ENCODE results near the gene HAUS7. TPM values are rescaled to one million over a fixed set of nuclear protein-coding genes. Genes with fewer than 3 reads are reported as not detected.

The HAUS7 gene
- total RNA-seq, 1 experiment from 2014 or later: 59.9 TPM

DNA sequence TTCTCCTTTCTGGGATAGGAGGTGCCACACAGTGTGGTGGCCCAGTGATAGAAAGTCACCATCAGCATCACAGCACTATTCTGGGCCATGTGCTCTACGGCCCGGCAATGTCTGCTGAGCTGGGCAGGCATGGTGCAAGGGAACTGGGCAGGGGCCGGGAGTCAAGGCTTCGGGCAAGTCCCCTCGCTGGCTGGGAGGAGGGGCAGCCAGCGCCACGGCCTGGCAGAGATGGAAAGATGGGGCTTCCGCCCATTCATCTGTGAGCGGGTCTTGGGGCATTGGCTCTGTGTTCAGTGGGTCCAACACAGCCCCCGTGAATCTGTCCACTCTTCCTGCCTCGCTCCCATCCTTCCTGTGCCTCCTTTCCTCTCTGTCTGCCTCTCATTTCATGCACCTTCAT, 40.0 kb upstream of the HAUS7 start:
- CTCF ChIA-PET: no interaction called here
- no peak overlapping the region for H3K4me3 ChIP-seq (ENCODE audit: low read depth in 2 of 2, low read length in 2 of 2)

DNA sequence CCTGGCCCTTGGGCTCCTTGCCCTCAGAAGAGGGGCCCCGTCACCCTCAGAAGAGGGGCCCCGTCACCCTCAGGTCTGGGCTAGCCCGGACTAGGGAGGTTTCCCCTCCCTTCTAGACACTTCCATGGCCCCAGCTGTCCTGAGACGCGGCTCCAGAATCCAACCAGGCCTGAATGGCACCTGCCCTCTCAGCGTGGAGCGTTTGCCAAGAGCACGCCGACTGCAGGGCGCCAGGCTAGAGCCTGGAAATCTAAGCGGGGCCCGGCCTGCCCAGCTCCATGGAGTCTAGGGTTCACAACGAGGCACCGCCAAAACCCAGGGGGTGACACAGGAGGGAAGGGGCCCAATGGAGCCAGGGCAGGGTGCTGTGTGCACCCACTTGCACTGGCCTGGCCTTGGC, 39.2 kb upstream of the HAUS7 start:
- Histone ChIP-seq H3K27me3 (ENCODE audit: control insufficient read depth, insufficient read depth, low read length) (no peaks in the 10 kb centered on the region), H3K4me1 (ENCODE audit: control insufficient read depth, insufficient read depth, low read length) (no peaks in the 10 kb centered on the region), H3K36me3 (ENCODE audit: control insufficient read depth, insufficient read depth, low read length) (no peaks in the 10 kb centered on the region), H3K9me3 (ENCODE audit: control insufficient read depth, insufficient read depth, low read depth, low read length) (no peaks in the 10 kb centered on the region), H3K4me3 (ENCODE audit: low read depth in 2 of 2, low read length in 2 of 2) (no peak overlapping the region), H3K27ac (ENCODE audit: low read length) (no peak overlapping the region)
- BruUV-seq (replicated peaks): no TSS peak
- ATAC-seq (no peak), DNase-seq (ENCODE audit: low read depth, low spot score) (no peak)
- in situ Hi-C loops (cut with HindIII; ENCODE audit: low pct_unique_long_range_greater_than_20kb, low sequenced_read_pairs): no loop called here
- POLR2A ChIA-PET: no interaction called here
- TF ChIP-seq, protein P1, sequence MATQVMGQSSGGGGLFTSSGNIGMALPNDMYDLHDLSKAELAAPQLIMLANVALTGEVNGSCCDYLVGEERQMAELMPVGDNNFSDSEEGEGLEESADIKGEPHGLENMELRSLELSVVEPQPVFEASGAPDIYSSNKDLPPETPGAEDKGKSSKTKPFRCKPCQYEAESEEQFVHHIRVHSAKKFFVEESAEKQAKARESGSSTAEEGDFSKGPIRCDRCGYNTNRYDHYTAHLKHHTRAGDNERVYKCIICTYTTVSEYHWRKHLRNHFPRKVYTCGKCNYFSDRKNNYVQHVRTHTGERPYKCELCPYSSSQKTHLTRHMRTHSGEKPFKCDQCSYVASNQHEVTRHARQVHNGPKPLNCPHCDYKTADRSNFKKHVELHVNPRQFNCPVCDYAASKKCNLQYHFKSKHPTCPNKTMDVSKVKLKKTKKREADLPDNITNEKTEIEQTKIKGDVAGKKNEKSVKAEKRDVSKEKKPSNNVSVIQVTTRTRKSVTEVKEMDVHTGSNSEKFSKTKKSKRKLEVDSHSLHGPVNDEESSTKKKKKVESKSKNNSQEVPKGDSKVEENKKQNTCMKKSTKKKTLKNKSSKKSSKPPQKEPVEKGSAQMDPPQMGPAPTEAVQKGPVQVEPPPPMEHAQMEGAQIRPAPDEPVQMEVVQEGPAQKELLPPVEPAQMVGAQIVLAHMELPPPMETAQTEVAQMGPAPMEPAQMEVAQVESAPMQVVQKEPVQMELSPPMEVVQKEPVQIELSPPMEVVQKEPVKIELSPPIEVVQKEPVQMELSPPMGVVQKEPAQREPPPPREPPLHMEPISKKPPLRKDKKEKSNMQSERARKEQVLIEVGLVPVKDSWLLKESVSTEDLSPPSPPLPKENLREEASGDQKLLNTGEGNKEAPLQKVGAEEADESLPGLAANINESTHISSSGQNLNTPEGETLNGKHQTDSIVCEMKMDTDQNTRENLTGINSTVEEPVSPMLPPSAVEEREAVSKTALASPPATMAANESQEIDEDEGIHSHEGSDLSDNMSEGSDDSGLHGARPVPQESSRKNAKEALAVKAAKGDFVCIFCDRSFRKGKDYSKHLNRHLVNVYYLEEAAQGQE (IDR thresholded peaks at IDR 0.05; ENCODE audit: insufficient read depth in 1 of 2, low read depth in 2 of 2, low read length in 1 of 2): no peak
- TF ChIP-seq SIN3A (IDR thresholded peaks at IDR 0.05; ENCODE audit: borderline replicate concordance, insufficient read depth, low read depth, low read length): no peak
- no peak for TF ChIP-seq TCF7L2 (IDR thresholded peaks at IDR 0.05; ENCODE audit: low read depth, low read length)
- TF ChIP-seq, protein P2, sequence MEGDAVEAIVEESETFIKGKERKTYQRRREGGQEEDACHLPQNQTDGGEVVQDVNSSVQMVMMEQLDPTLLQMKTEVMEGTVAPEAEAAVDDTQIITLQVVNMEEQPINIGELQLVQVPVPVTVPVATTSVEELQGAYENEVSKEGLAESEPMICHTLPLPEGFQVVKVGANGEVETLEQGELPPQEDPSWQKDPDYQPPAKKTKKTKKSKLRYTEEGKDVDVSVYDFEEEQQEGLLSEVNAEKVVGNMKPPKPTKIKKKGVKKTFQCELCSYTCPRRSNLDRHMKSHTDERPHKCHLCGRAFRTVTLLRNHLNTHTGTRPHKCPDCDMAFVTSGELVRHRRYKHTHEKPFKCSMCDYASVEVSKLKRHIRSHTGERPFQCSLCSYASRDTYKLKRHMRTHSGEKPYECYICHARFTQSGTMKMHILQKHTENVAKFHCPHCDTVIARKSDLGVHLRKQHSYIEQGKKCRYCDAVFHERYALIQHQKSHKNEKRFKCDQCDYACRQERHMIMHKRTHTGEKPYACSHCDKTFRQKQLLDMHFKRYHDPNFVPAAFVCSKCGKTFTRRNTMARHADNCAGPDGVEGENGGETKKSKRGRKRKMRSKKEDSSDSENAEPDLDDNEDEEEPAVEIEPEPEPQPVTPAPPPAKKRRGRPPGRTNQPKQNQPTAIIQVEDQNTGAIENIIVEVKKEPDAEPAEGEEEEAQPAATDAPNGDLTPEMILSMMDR (IDR thresholded peaks at IDR 0.05): no peak
- no peak for TF ChIP-seq POLR2AphosphoS5 (IDR thresholded peaks at IDR 0.05; ENCODE audit: low read depth, low read length)
- CTCF ChIA-PET: interaction anchor here (0.7 kb wide), 1 partner anchor 103 kb away, joined by 4 read pairs; no protein-coding TSS in a partner anchor
- intact Hi-C loops (cut with micrococcal nuclease; ENCODE audit: unreplicated experiment): loop anchor here (5.0 kb wide), 1 partner anchor 477 kb away; no protein-coding TSS in a partner anchor

More for the DNA sequence above, 40.0 kb upstream of the HAUS7 start:
- Histone ChIP-seq H3K27me3 (ENCODE audit: control insufficient read depth, insufficient read depth, low read length) (no peaks in the 10 kb centered on the region), H3K27ac (ENCODE audit: low read length) (no peak overlapping the region), H3K9me3 (ENCODE audit: control insufficient read depth, insufficient read depth, low read depth, low read length) (no peaks in the 10 kb centered on the region), H3K4me1 (ENCODE audit: control insufficient read depth, insufficient read depth, low read length) (no peaks in the 10 kb centered on the region), H3K36me3 (ENCODE audit: control insufficient read depth, insufficient read depth, low read length) (no peaks in the 10 kb centered on the region)
- POLR2A ChIA-PET: no interaction called here
- BruUV-seq (replicated peaks): no TSS peak
- in situ Hi-C loops (cut with HindIII; ENCODE audit: low pct_unique_long_range_greater_than_20kb, low sequenced_read_pairs): no loop called here
- TF ChIP-seq, protein P1 (IDR thresholded peaks at IDR 0.05; ENCODE audit: insufficient read depth in 1 of 2, low read depth in 2 of 2, low read length in 1 of 2): no peak
- TF ChIP-seq TCF7L2 (IDR thresholded peaks at IDR 0.05; ENCODE audit: low read depth, low read length): no peak
- TF ChIP-seq, protein P2 (IDR thresholded peaks at IDR 0.05): no peak
- TF ChIP-seq SIN3A (IDR thresholded peaks at IDR 0.05; ENCODE audit: borderline replicate concordance, insufficient read depth, low read depth, low read length): no peak
- no peak for TF ChIP-seq POLR2AphosphoS5 (IDR thresholded peaks at IDR 0.05; ENCODE audit: low read depth, low read length)
- DNase-seq (ENCODE audit: low read depth, low spot score) (no peak), ATAC-seq (no peak)
- intact Hi-C loops (cut with micrococcal nuclease; ENCODE audit: unreplicated experiment): no loop called here
